ENCODE data around the gene LAP3. TPM values are rescaled to one million over a fixed set of nuclear protein-coding genes. Genes with fewer than 3 reads are reported as not detected.
A peak's percentile ranks its signal among the peaks of the same experiment; 100 is the strongest.

The LAP3 gene
- polyA plus RNA-seq, 3 donors, result 98.3 to 127 (median 108) TPM

GRCh38 chr4:17544205-17544604 is 32.8 kb upstream of the LAP3 start:
- H3K27ac ChIP-seq (ENCODE audit: low read depth in 1 of 2, low read length in 2 of 2), result no peak overlapping the region
- Mint-ChIP-seq H3K4me1 (peaks cover 7% of the 10 kb centered on the region), H3K36me3 (no peaks in the 10 kb centered on the region), H3K27me3 (ENCODE audit: low read depth in 3 of 3) (peaks cover 0 to 3% (median 0%) of the 10 kb centered on the region in 3 donors), H3K9me3 (no peaks in the 10 kb centered on the region), H3K4me3 (no peak overlapping the region), H3K27ac (no peak overlapping the region)
- peak overlapping the region; percentile 14 for H3K4me2 ChIP-seq (replicated peaks; ENCODE audit: extremely low read depth, low read length, poor library complexity, severe bottlenecking)
- intact Hi-C loops (cut with micrococcal nuclease), result loop anchor here in 1 of 2 donors (10.0 kb wide), 1 partner anchor 1051 kb away; no protein-coding TSS in a partner anchor
- H3K27me3 ChIP-seq (ENCODE audit: control insufficient read depth in 2 of 2, insufficient read depth in 2 of 2, low read length in 2 of 2), result no peaks in the 10 kb centered on the region
- H3K9me3 ChIP-seq (replicated peaks in 1 of 2; ENCODE audit: control insufficient read depth in 1 of 2, insufficient read depth in 1 of 2, low read length in 2 of 2), result no peaks in the 10 kb centered on the region
- peak overlapping the region; percentile 36 for H2AFZ ChIP-seq (ENCODE audit: insufficient read depth, low read depth, low read length, poor library complexity, severe bottlenecking)
- H3K4me3 ChIP-seq (replicated peaks in 1 of 3; ENCODE audit: low read depth in 2 of 3, low read length in 3 of 3), result no peak overlapping the region
- 51% methylated on average over 4 of the region's 6 CpGs for WGBS (ENCODE audit: insufficient coverage)
- H3K9ac ChIP-seq (ENCODE audit: insufficient read depth, low read length, poor library complexity, severe bottlenecking), result no peak overlapping the region
- no peaks in the 10 kb centered on the region for H3K79me2 ChIP-seq (ENCODE audit: insufficient read depth, low read length)
- DNase-seq, result peak; percentile 29 to 61 (median 50)
- TF ChIP-seq CTCF (IDR thresholded peaks at IDR 0.05), result no peak
- no peaks in the 10 kb centered on the region for H4K20me1 ChIP-seq (ENCODE audit: insufficient read depth, low read length)
- no peaks in the 10 kb centered on the region for H3K36me3 ChIP-seq (replicated peaks in 1 of 2; ENCODE audit: control insufficient read depth in 1 of 2, insufficient read depth in 2 of 2, low read length in 2 of 2)
- no peaks in the 10 kb centered on the region for H3K4me1 ChIP-seq (ENCODE audit: control insufficient read depth in 1 of 2, insufficient read depth in 2 of 2, low read length in 2 of 2)

GRCh38 chr4:17544831-17545234 is 32.2 kb upstream of the LAP3 start:
- Histone ChIP-seq H3K4me2 (replicated peaks; ENCODE audit: extremely low read depth, low read length, poor library complexity, severe bottlenecking) (no peak overlapping the region), H3K4me1 (ENCODE audit: control insufficient read depth in 1 of 2, insufficient read depth in 2 of 2, low read length in 2 of 2) (no peaks in the 10 kb centered on the region), H3K36me3 (replicated peaks in 1 of 2; ENCODE audit: control insufficient read depth in 1 of 2, insufficient read depth in 2 of 2, low read length in 2 of 2) (no peaks in the 10 kb centered on the region), H3K9me3 (replicated peaks in 1 of 2; ENCODE audit: control insufficient read depth in 1 of 2, insufficient read depth in 1 of 2, low read length in 2 of 2) (no peaks in the 10 kb centered on the region), H3K27ac (ENCODE audit: low read depth in 1 of 2, low read length in 2 of 2) (no peak overlapping the region), H3K27me3 (ENCODE audit: control insufficient read depth in 2 of 2, insufficient read depth in 2 of 2, low read length in 2 of 2) (no peaks in the 10 kb centered on the region), H3K9ac (ENCODE audit: insufficient read depth, low read length, poor library complexity, severe bottlenecking) (no peak overlapping the region), H4K20me1 (ENCODE audit: insufficient read depth, low read length) (no peaks in the 10 kb centered on the region), H3K4me3 (replicated peaks in 1 of 3; ENCODE audit: low read depth in 2 of 3, low read length in 3 of 3) (no peak overlapping the region), H3K79me2 (ENCODE audit: insufficient read depth, low read length) (no peaks in the 10 kb centered on the region), H2AFZ (ENCODE audit: insufficient read depth, low read depth, low read length, poor library complexity, severe bottlenecking) (no peak overlapping the region)
- Mint-ChIP-seq H3K9me3 (no peaks in the 10 kb centered on the region), H3K27me3 (ENCODE audit: low read depth in 3 of 3) (peaks cover 0 to 3% (median 0%) of the 10 kb centered on the region in 3 donors), H3K4me1 (peaks cover 9% of the 10 kb centered on the region), H3K36me3 (no peaks in the 10 kb centered on the region), H3K27ac (peak overlapping the region in 2 of 7 donors; percentile 26 to 33), H3K4me3 (no peak overlapping the region)
- TF ChIP-seq CTCF (IDR thresholded peaks at IDR 0.05), result no peak
- DNase-seq, result no peak
- intact Hi-C loops (cut with micrococcal nuclease), result loop anchor here (5.0 to 10.0 kb wide), 2 partner anchors 1047 to 1050 kb away; no protein-coding TSS in a partner anchor
- WGBS (ENCODE audit: insufficient coverage), result 67% methylated on average over 3 of the region's 3 CpGs

All from CD14-positive monocyte (primary cell).